Testis (tissue), 2 donors: ENCODE data around the gene SMCO4.

Experiments used
- CTCF ChIP-seq, 3 experiments: fragments of 450-650 bp in 2 of 3; fragments of 200-600 bp in 1 of 3; sonication (generic) in 1 of 3; IDR thresholded peaks; one replicate each; pipeline ENCODE4 v1.5.1; 2016 to 2019; ENCODE audit warnings: antibody characterized with exemption in 3 of 3, mild to moderate bottlenecking in 2 of 3, moderate library complexity in 1 of 3
- POLR2A ChIP-seq: fragments of 450-650 bp; IDR thresholded peaks from one replicate; pipeline ENCODE4 v1.6.1; 2017; ENCODE audit warnings: antibody characterized with exemption, mild to moderate bottlenecking, moderate library complexity

- no peak for TF ChIP-seq CTCF (IDR thresholded peaks at IDR 0.05)
- TF ChIP-seq POLR2A, result no peak
These were observed 61.5 kb downstream of the SMCO4 start for GRCh38 chr11:93481696-93482095.
